CD4-positive, alpha-beta T cell (primary cell): ENCODE results near the gene WDR27. TPM values are rescaled to one million over a fixed set of nuclear protein-coding genes. Genes with fewer than 3 reads are reported as not detected.

Experiments
- ATAC-seq: fragments of 200-7000 bp; cut with Tn5 transposase; one replicate; pipeline ENCODE4 v1.10.0; 2022; ENCODE audit warnings: mild to moderate bottlenecking; ENCODE audit not compliant: poor library complexity
- CTCF ChIA-PET: fragments of 350-600 bp; sonication (Branson Sonifier 250); formaldehyde crosslinking; loops from one replicate; lab custom pipeline; 2021; ENCODE audit warnings: antibody characterized with exemption, inconsistent platforms; lab: Charles Lee
- POLR2A ChIA-PET: fragments of 350-600 bp; sonication (Branson Sonifier 250); formaldehyde crosslinking; loops from one replicate; lab custom pipeline; 2021; ENCODE audit warnings: antibody characterized with exemption, inconsistent platforms; lab: Charles Lee
- DNase-seq, 14 experiments: peaks; one replicate each; pipeline ENCODE4 v3.0.0-alpha.2; 2013 to 2020; ENCODE audit warnings: mixed read lengths in 2 of 14
- H3K27ac ChIP-seq, 2 donors: one replicate each; pipeline versions ENCODE4 v1.5.1 to v1.7.0; 2013; ENCODE audit warnings: low read length in 2 of 2, low read depth in 1 of 2, mild to moderate bottlenecking in 1 of 2
- H3K27me3 ChIP-seq, 2 experiments: 1 replicate in 1 of 2; 2 replicates in 1 of 2; pipeline versions ENCODE4 v1.6.1 to v1.7.0; 2013; ENCODE audit warnings: low read length in 2 of 2, control low read depth in 1 of 2, mild to moderate bottlenecking in 1 of 2, moderate library complexity in 1 of 2; ENCODE audit not compliant: insufficient read depth in 2 of 2, control insufficient read depth in 1 of 2
- H3K36me3 ChIP-seq: one replicate; pipeline ENCODE4 v1.6.1; 2013; ENCODE audit warnings: low read length, control low read depth; ENCODE audit not compliant: insufficient read depth
- H3K4me1 ChIP-seq: one replicate; pipeline ENCODE4 v1.6.1; 2013; ENCODE audit warnings: low read length, control low read depth; ENCODE audit not compliant: insufficient read depth
- H3K4me3 ChIP-seq: one replicate; pipeline ENCODE4 v1.5.1; 2013; ENCODE audit warnings: mild to moderate bottlenecking, low read length, moderate library complexity
- H3K9me3 ChIP-seq, 2 experiments: 1 replicate in 1 of 2; 2 replicates in 1 of 2; pipeline versions ENCODE4 v1.6.1 to v1.7.0; 2013; ENCODE audit warnings: low read length in 2 of 2, mild to moderate bottlenecking in 2 of 2, control low read depth in 1 of 2, moderate library complexity in 1 of 2; ENCODE audit not compliant: control insufficient read depth in 1 of 2, insufficient read depth in 1 of 2
- H3K27ac Mint-ChIP-seq: one replicate; pipeline ENCODE4 v1.8.0; 2020; ENCODE audit warnings: mixed read lengths
- H3K27me3 Mint-ChIP-seq: one replicate; pipeline ENCODE4 v1.8.0; 2021; ENCODE audit warnings: mixed read lengths
- H3K36me3 Mint-ChIP-seq: one replicate; pipeline ENCODE4 v1.8.0; 2021; ENCODE audit warnings: low read depth, mixed read lengths
- H3K4me1 Mint-ChIP-seq: one replicate; pipeline ENCODE4 v1.8.0; 2021; ENCODE audit warnings: low read depth, mixed read lengths
- H3K4me3 Mint-ChIP-seq: one replicate; pipeline ENCODE4 v1.8.0; 2020; ENCODE audit warnings: mild to moderate bottlenecking, mixed read lengths
- H3K9me3 Mint-ChIP-seq: one replicate; pipeline ENCODE4 v1.8.0; 2020; ENCODE audit warnings: mixed read lengths
- CTCF ChIP-seq: fragments of 200-600 bp; IDR thresholded peaks from one replicate; pipeline ENCODE4 v1.8.0; 2022; ENCODE audit warnings: antibody characterized with exemption, mild to moderate bottlenecking
- intact Hi-C, 2 experiments: fragments of 100-400 bp; cut with DNase I in 1 of 2; cut with micrococcal nuclease in 1 of 2; formaldehyde crosslinking; loops; one replicate each; pipeline versions ENCODE4 v1.15.1 to v1.9.0; 2023 to 2025; cut with DNase I, micrococcal nuclease
- total RNA-seq, 174 experiments: library from RNA in 2 of 174; stranded (reverse) in 2 of 174; gene quantifications; one replicate each; pipeline ENCODE4 v1.2.3 and lab custom pipeline; 2021 to 2026

WDR27 gene
- total RNA-seq, 2 experiments from 2014 or later = 22.0 to 23.5 TPM

DNA sequence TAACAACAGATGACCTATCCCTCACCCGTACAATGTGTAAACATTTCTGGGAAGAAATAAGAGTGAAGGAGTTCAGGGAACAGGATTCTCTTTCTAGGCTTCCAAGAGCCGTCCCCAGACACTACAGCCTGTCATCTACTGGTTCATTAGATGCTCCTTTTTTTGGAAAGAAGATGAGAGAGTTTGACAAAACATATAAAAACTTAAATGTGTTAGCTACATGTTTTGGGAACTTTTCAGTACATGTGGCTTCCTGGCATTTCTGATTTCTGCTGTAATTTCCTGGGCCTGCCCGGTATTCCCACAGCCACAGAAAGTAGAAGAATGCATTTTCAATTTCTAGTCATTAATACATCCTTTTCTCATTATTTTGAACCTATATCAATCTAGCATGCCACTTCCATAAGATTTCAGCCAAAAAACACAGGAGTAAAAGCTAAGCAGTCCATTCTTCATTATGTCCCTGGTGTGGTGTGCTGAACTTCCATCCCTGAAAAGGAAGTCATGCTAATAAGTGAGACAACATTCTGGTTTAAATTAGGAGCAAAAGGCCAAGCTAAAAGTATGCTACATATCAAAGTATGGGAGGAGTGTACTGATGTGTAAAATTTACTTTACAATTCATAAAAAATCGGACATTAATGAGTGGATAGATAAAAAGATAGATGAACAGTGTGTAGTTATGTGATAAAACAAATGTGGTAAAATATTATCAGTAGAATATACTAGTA is 198.2 kb downstream of the WDR27 start:
- Mint-ChIP-seq H3K27me3 (no peaks in the 10 kb centered on the region), H3K4me1 (no peaks in the 10 kb centered on the region), H3K27ac (no peak overlapping the region), H3K4me3 (no peak overlapping the region), H3K36me3 (no peaks in the 10 kb centered on the region), H3K9me3 (peaks cover 4% of the 10 kb centered on the region)
- no peak overlapping the region for H3K27ac ChIP-seq
- ATAC-seq = no peak
- CTCF ChIA-PET = no interaction called here
- H3K4me3 ChIP-seq = no peak overlapping the region
- intact Hi-C loops = loop anchor here in 1 of 2 experiments (10.0 kb wide), 1 partner anchor 151 kb away; no protein-coding TSS in a partner anchor
- H3K4me1 ChIP-seq = no peaks in the 10 kb centered on the region
- DNase-seq = no peak
- H3K9me3 ChIP-seq = no peaks in the 10 kb centered on the region
- H3K36me3 ChIP-seq = no peaks in the 10 kb centered on the region
- H3K27me3 ChIP-seq = no peaks in the 10 kb centered on the region
- POLR2A ChIA-PET = no interaction called here
- TF ChIP-seq CTCF = no peak

- Histone ChIP-seq H3K4me3 (no peak overlapping the region), H3K4me1 (no peaks in the 10 kb centered on the region), H3K27me3 (no peaks in the 10 kb centered on the region), H3K9me3 (no peaks in the 10 kb centered on the region), H3K27ac (no peak overlapping the region), H3K36me3 (no peaks in the 10 kb centered on the region)
- Mint-ChIP-seq H3K36me3 (no peaks in the 10 kb centered on the region), H3K27ac (no peak overlapping the region), H3K4me1 (no peaks in the 10 kb centered on the region), H3K4me3 (no peak overlapping the region), H3K27me3 (no peaks in the 10 kb centered on the region), H3K9me3 (no peaks in the 10 kb centered on the region)
- intact Hi-C loops = loop anchor here in 1 of 2 experiments (10.0 kb wide), 1 partner anchor 152 kb away; no protein-coding TSS in a partner anchor
- DNase-seq (no peak), ATAC-seq (no peak)
- POLR2A ChIA-PET = no interaction called here
- TF ChIP-seq CTCF = no peak
- CTCF ChIA-PET = no interaction called here
Measured at GRCh38 chr6:169502445-169502844, 199.4 kb downstream of the WDR27 start.

GRCh38 chr6:169501777-169502313 is 200.0 kb downstream of the WDR27 start:
- Mint-ChIP-seq H3K27ac (no peak overlapping the region), H3K4me1 (no peaks in the 10 kb centered on the region), H3K36me3 (no peaks in the 10 kb centered on the region), H3K27me3 (no peaks in the 10 kb centered on the region), H3K4me3 (no peak overlapping the region), H3K9me3 (no peaks in the 10 kb centered on the region)
- intact Hi-C loops = loop anchor here in 1 of 2 experiments (10.0 kb wide), 1 partner anchor 153 kb away; no protein-coding TSS in a partner anchor
- H3K36me3 ChIP-seq = no peaks in the 10 kb centered on the region
- no peak overlapping the region for H3K4me3 ChIP-seq
- DNase-seq (no peak), ATAC-seq (no peak)
- no peaks in the 10 kb centered on the region for H3K27me3 ChIP-seq
- ChIA-PET CTCF (no interaction called here), POLR2A (no interaction called here)
- H3K27ac ChIP-seq = no peak overlapping the region
- no peaks in the 10 kb centered on the region for H3K4me1 ChIP-seq
- TF ChIP-seq CTCF = no peak
- H3K9me3 ChIP-seq = no peaks in the 10 kb centered on the region
